H9 (cell line): ENCODE data around the gene ERGIC3. TPM values are rescaled to one million over a fixed set of nuclear protein-coding genes. Genes with fewer than 3 reads are reported as not detected.

Experiments used
- DNase-seq: peaks from one replicate; pipeline ENCODE4 v3.0.0-alpha.2; 2017
- H2AFZ ChIP-seq: one replicate; pipeline ENCODE4 v1.6.1; 2013; ENCODE audit warnings: mild to moderate bottlenecking, low read length, control low read depth, moderate library complexity
- H2AK5ac ChIP-seq: 2 replicates; pipeline ENCODE4 v1.6.1; 2013; ENCODE audit warnings: low read length, control low read depth, mixed read lengths; ENCODE audit not compliant: insufficient read length
- H2BK120ac ChIP-seq: one replicate; pipeline ENCODE4 v1.6.1; 2013; ENCODE audit warnings: low read depth, mild to moderate bottlenecking, low read length, control low read depth, inconsistent platforms; ENCODE audit not compliant: poor library complexity, severe bottlenecking
- H2BK12ac ChIP-seq: 2 replicates; pipeline ENCODE4 v1.6.1; 2013; ENCODE audit warnings: low read length, control low read depth, mixed read lengths, low read depth; ENCODE audit not compliant: insufficient read length
- H2BK15ac ChIP-seq: 2 replicates; pipeline ENCODE4 v1.6.1; 2013; ENCODE audit warnings: low read depth, low read length, control low read depth
- H2BK20ac ChIP-seq: one replicate; pipeline ENCODE4 v1.6.1; 2013; ENCODE audit warnings: low read depth, mild to moderate bottlenecking, low read length, control low read depth, inconsistent platforms; ENCODE audit not compliant: poor library complexity, severe bottlenecking
- H2BK5ac ChIP-seq: 2 replicates; pipeline ENCODE4 v1.6.1; 2013; ENCODE audit warnings: low read length, control low read depth, mixed read lengths; ENCODE audit not compliant: insufficient read length
- H3K14ac ChIP-seq: 2 replicates; pipeline ENCODE4 v1.6.1; 2013; ENCODE audit warnings: low read length, control low read depth; ENCODE audit not compliant: insufficient read depth
- H3K18ac ChIP-seq: 2 replicates; pipeline ENCODE4 v1.6.1; 2013; ENCODE audit warnings: low read depth, mild to moderate bottlenecking, mixed read lengths, low read length, control low read depth; ENCODE audit not compliant: insufficient read length
- H3K23ac ChIP-seq: 2 replicates; pipeline ENCODE4 v1.6.1; 2013; ENCODE audit warnings: low read length, control low read depth, mixed read lengths, low read depth; ENCODE audit not compliant: insufficient read length
- H3K23me2 ChIP-seq: 2 replicates; pipeline ENCODE4 v1.6.1; 2013; ENCODE audit warnings: low read depth, mild to moderate bottlenecking, mixed read lengths, low read length, control low read depth; ENCODE audit not compliant: insufficient read length, poor library complexity, severe bottlenecking
- H3K27ac ChIP-seq: 2 replicates; pipeline ENCODE4 v1.5.1; 2013; ENCODE audit warnings: low read length, control low read depth, mixed read lengths, low read depth; ENCODE audit not compliant: insufficient read length
- H3K27me3 ChIP-seq: 2 replicates; pipeline ENCODE4 v1.6.1; 2013; ENCODE audit warnings: low read length, control low read depth, inconsistent platforms; ENCODE audit not compliant: insufficient read depth
- H3K4ac ChIP-seq: 2 replicates; pipeline ENCODE4 v1.6.1; 2013; ENCODE audit warnings: low read depth, mild to moderate bottlenecking, control low read depth, inconsistent platforms, low read length, moderate library complexity
- H3K4me1 ChIP-seq: 2 replicates; pipeline ENCODE4 v1.6.1; 2013; ENCODE audit warnings: low read length, control low read depth, inconsistent platforms; ENCODE audit not compliant: insufficient read depth
- H3K4me2 ChIP-seq: 2 replicates; pipeline ENCODE4 v1.6.1; 2013; ENCODE audit warnings: low read length, control low read depth, mixed read lengths; ENCODE audit not compliant: insufficient read length, insufficient read depth
- H3K56ac ChIP-seq: 2 replicates; pipeline ENCODE4 v1.6.1; 2013; ENCODE audit warnings: low read depth, mild to moderate bottlenecking, mixed read lengths, low read length, control low read depth; ENCODE audit not compliant: insufficient read length
- H3K79me1 ChIP-seq: 2 replicates; pipeline ENCODE4 v1.6.1; 2013; ENCODE audit warnings: low read depth, mild to moderate bottlenecking, moderate library complexity, low read length, control low read depth, inconsistent platforms; ENCODE audit not compliant: insufficient read depth, poor library complexity, severe bottlenecking
- H3K79me2 ChIP-seq: 2 replicates; pipeline ENCODE4 v1.6.1; 2013; ENCODE audit warnings: low read length, control low read depth, inconsistent platforms; ENCODE audit not compliant: insufficient read depth
- H3K9ac ChIP-seq: 2 replicates; pipeline ENCODE4 v1.6.1; 2013; ENCODE audit warnings: low read length, control low read depth, mixed read lengths; ENCODE audit not compliant: insufficient read length; ENCODE audit errors: extremely low read depth
- H3K9me3 ChIP-seq: one replicate; pipeline ENCODE4 v1.6.1; 2013; ENCODE audit warnings: low read depth, low read length, inconsistent platforms; ENCODE audit not compliant: control insufficient read depth
- H3T11ph ChIP-seq: one replicate; pipeline ENCODE4 v1.6.1; 2013; ENCODE audit warnings: mild to moderate bottlenecking, low read length, control low read depth, inconsistent platforms
- H4K20me1 ChIP-seq: one replicate; pipeline ENCODE4 v1.6.1; 2013; ENCODE audit not compliant: control insufficient read depth, insufficient read length, insufficient read depth
- H4K5ac ChIP-seq: 2 replicates; pipeline ENCODE4 v1.6.1; 2013; ENCODE audit warnings: low read depth, mild to moderate bottlenecking, mixed read lengths, low read length, control low read depth; ENCODE audit not compliant: insufficient read length
- H4K8ac ChIP-seq: replicated peaks from 2 replicates; pipeline ENCODE4 v1.6.1; 2013; ENCODE audit warnings: low read length, control low read depth, mixed read lengths, low read depth; ENCODE audit not compliant: insufficient read length
- H4K91ac ChIP-seq: 2 replicates; pipeline ENCODE4 v1.6.1; 2013; ENCODE audit warnings: low read depth, mild to moderate bottlenecking, moderate library complexity, mixed read lengths, low read length, control low read depth; ENCODE audit not compliant: insufficient read length
- H3K27ac Mint-ChIP-seq, 3 experiments: 2 replicates in 2 of 3; 3 replicates in 1 of 3; pipeline ENCODE4 v1.8.0; 2020 to 2021; ENCODE audit warnings: mixed read lengths in 3 of 3, mild to moderate bottlenecking in 1 of 3, moderate library complexity in 1 of 3
- H3K27me3 Mint-ChIP-seq: 2 replicates; pipeline ENCODE4 v1.8.0; 2021; ENCODE audit warnings: low read depth, mild to moderate bottlenecking, moderate library complexity, mixed read lengths
- H3K36me3 Mint-ChIP-seq, 3 experiments: 2 replicates in 2 of 3; 3 replicates in 1 of 3; pipeline ENCODE4 v1.8.0; 2020 to 2021; ENCODE audit warnings: low read depth in 3 of 3, mixed read lengths in 3 of 3; ENCODE audit not compliant: insufficient read depth in 1 of 3
- H3K4me1 Mint-ChIP-seq, 2 experiments: 2 replicates each; pipeline ENCODE4 v1.8.0; 2020; ENCODE audit warnings: mixed read lengths in 2 of 2
- H3K4me3 Mint-ChIP-seq, 2 experiments: 2 replicates in 1 of 2; 3 replicates in 1 of 2; pipeline ENCODE4 v1.8.0; 2020 to 2021; ENCODE audit warnings: mild to moderate bottlenecking in 2 of 2, mixed read lengths in 2 of 2, moderate library complexity in 1 of 2
- H3K9me3 Mint-ChIP-seq, 2 experiments: 2 replicates in 1 of 2; 3 replicates in 1 of 2; pipeline ENCODE4 v1.8.0; 2020; ENCODE audit warnings: mild to moderate bottlenecking in 2 of 2, mixed read lengths in 2 of 2, moderate library complexity in 1 of 2
- WGBS: extraction: QIAGEN DNeasy Blood & Tissue Kit; methylation state at CpG from one replicate; pipeline ENCODE4 v1.1.7; 2013; ENCODE audit warnings: missing lambda C conversion rate, low lambda C conversion rate, mixed read lengths; ENCODE audit not compliant: insufficient read length; ENCODE audit errors: extremely low coverage; 5-methylcytosine and 5-hydroxymethylcytosine counted together
- total RNA-seq: library from RNA; stranded (reverse); gene quantifications from 2 replicates; pipeline ENCODE4 v1.2.1, GENCODE V29; 2021
- TF ChIP-seq, protein P1 (sequence below): fragments of 200-600 bp; sonication (generic); conservative IDR thresholded peaks from 3 replicates; pipeline ENCODE4 v1.8.0; 2021; ENCODE audit warnings: antibody characterized with exemption, mild to moderate bottlenecking

Gene ERGIC3
- total RNA-seq, 1 experiment from 2014 or later, result 188 TPM

DNA sequence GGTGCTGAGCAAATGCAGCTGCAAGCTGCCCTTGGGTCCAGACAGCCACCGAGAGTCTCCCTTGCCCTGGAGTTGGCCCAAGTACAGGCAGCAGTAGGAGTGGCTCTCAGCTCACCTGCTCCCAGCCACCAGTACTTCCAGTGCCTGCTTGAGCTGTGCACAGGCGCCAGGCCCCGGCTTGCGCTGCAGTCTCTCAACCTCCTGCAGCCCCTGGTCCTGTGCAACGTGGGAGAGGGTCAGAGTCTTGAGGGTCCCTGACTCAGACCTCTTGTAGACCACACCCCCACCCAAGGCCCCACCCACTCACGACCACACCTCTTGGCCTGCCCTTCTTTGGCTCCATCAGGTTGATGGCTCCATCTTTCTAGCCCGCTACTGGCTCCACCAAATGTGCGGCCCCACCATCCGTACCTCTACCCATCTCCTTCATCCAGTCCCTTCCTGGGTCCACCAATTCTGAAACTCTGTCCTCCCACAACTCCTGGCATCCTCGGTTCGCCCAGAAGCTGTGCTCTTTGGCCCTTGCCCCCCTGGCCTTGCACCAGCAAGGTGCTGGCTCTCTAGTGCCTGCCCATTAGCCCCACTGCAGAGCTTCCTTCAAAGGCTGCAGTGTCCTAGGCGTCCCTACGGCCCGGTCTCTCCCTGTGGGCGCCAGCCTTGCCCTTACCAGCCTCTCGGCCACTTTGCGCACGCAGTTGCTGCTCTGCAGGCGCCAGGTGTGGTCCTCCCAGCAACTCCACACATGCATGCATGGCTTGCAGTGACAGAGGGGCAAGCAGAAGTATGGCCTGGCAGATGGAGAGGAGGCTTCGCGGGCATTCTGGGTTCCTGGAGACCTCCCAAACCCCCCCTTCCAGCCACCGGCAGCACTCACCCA, 57.3 kb downstream of the ERGIC3 start:
- Histone ChIP-seq H2BK20ac (no peak overlapping the region), H4K20me1 (no peaks in the 10 kb centered on the region), H4K5ac (no peak overlapping the region), H3K9ac (no peak overlapping the region), H2AFZ (no peak overlapping the region), H3K4ac (no peak overlapping the region), H3K27me3 (peaks cover 12% of the 10 kb centered on the region; the same call in 1 of the 2 replicates), H2BK15ac (no peak overlapping the region), H3K23ac (no peak overlapping the region), H2AK5ac (no peak overlapping the region), H4K8ac (no peak overlapping the region), H2BK12ac (no peak overlapping the region), H3K23me2 (peaks cover 16% of the 10 kb centered on the region), H2BK5ac (no peak overlapping the region), H3K79me2 (no peaks in the 10 kb centered on the region), H3K56ac (no peak overlapping the region), H3K18ac (no peak overlapping the region), H3K79me1 (no peaks in the 10 kb centered on the region), H3K14ac (no peak overlapping the region), H3K4me1 (no peaks in the 10 kb centered on the region), H3K27ac (no peak overlapping the region), H2BK120ac (no peak overlapping the region), H3K4me2 (no peak overlapping the region), H4K91ac (no peak overlapping the region), H3K9me3 (no peaks in the 10 kb centered on the region), H3T11ph (no peak overlapping the region)
- no CpG with 5 or more reads among the region's 22 CpGs for WGBS
- Mint-ChIP-seq H3K4me1 (peaks cover 9 to 14% of the 10 kb centered on the region in 2 experiments; a peak in 3 of 4 replicates), H3K4me3 (no peak overlapping the region), H3K36me3 (no peaks in the 10 kb centered on the region; a peak in 1 of 7 replicates), H3K27ac (no peak overlapping the region), H3K27me3 (peaks cover 66% of the 10 kb centered on the region), H3K9me3 (no peaks in the 10 kb centered on the region)
- DNase-seq, result peak; percentile 40
- TF ChIP-seq, protein P1, sequence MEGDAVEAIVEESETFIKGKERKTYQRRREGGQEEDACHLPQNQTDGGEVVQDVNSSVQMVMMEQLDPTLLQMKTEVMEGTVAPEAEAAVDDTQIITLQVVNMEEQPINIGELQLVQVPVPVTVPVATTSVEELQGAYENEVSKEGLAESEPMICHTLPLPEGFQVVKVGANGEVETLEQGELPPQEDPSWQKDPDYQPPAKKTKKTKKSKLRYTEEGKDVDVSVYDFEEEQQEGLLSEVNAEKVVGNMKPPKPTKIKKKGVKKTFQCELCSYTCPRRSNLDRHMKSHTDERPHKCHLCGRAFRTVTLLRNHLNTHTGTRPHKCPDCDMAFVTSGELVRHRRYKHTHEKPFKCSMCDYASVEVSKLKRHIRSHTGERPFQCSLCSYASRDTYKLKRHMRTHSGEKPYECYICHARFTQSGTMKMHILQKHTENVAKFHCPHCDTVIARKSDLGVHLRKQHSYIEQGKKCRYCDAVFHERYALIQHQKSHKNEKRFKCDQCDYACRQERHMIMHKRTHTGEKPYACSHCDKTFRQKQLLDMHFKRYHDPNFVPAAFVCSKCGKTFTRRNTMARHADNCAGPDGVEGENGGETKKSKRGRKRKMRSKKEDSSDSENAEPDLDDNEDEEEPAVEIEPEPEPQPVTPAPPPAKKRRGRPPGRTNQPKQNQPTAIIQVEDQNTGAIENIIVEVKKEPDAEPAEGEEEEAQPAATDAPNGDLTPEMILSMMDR, result no peak
